ENCODE data around the gene CTTNBP2. TPM values are rescaled to one million over a fixed set of nuclear protein-coding genes. Genes with fewer than 3 reads are reported as not detected.

The CTTNBP2 gene
- total RNA-seq, 1 donor from 2014 or later: 25.5 TPM

DNA sequence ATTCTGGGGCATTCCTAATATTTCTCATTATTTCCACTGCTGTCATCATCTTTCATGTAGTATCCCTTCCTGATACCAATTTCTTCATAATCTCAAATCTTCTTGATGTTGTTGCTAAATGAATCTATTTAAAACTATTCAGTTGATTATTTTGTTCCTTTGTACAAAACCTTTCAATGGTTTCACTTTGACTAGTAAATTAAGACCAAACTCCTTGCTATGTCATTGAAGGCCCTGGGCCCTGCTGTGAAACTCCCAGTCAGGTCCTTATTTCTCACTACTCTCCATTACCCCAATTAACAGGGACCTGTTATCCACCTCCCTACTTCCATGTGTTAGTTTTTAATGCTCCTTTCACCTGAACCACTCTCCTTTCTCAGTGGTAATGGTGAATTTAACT, 97.0 kb downstream of the CTTNBP2 start:
- Histone ChIP-seq H2AFZ (replicated peaks) (no peak overlapping the region), H3K27ac (no peak overlapping the region), H3K4me3 (no peak overlapping the region), H3K79me2 (ENCODE audit: low read depth) (no peaks in the 10 kb centered on the region), H3K4me2 (no peak overlapping the region), H3K9me3 (ENCODE audit: low read depth) (no peaks in the 10 kb centered on the region), H3K36me3 (no peaks in the 10 kb centered on the region), H3K4me1 (no peaks in the 10 kb centered on the region), H3K27me3 (no peaks in the 10 kb centered on the region), H3F3A (ENCODE audit: low read depth) (no peaks in the 10 kb centered on the region), H3K9ac (no peak overlapping the region), H4K20me1 (ENCODE audit: low read depth) (no peaks in the 10 kb centered on the region)
- no peaks in the 10 kb centered on the region for H3K27me3 Mint-ChIP-seq (ENCODE audit: insufficient read depth, low read depth)
- H3K36me3 Mint-ChIP-seq: peaks cover 2% of the 10 kb centered on the region
- H3K4me3 Mint-ChIP-seq: no peak overlapping the region
- no peaks in the 10 kb centered on the region for H3K4me1 Mint-ChIP-seq
- H3K9me3 Mint-ChIP-seq: no peaks in the 10 kb centered on the region
- H3K27ac Mint-ChIP-seq: no peak overlapping the region
- no peak for TF ChIP-seq CTCF (IDR thresholded peaks at IDR 0.05)
- TF ChIP-seq EZH2 (IDR thresholded peaks at IDR 0.05): no peak
- TF ChIP-seq EZH2phosphoT487 (IDR thresholded peaks at IDR 0.05): no peak
- no peak for DNase-seq (ENCODE audit: low spot score)

- no peaks in the 10 kb centered on the region for H3K9me3 ChIP-seq (ENCODE audit: low read depth)
- no peak overlapping the region for H3K4me2 ChIP-seq
- TF ChIP-seq EZH2phosphoT487 (IDR thresholded peaks at IDR 0.05) (no peak), EZH2 (IDR thresholded peaks at IDR 0.05) (no peak), CTCF (IDR thresholded peaks at IDR 0.05) (no peak)
- H2AFZ ChIP-seq (replicated peaks): no peak overlapping the region
- Mint-ChIP-seq H3K9me3 (no peaks in the 10 kb centered on the region), H3K27ac (no peak overlapping the region), H3K4me3 (no peak overlapping the region), H3K36me3 (peaks cover 2% of the 10 kb centered on the region), H3K4me1 (no peaks in the 10 kb centered on the region), H3K27me3 (ENCODE audit: insufficient read depth, low read depth) (no peaks in the 10 kb centered on the region)
- H3K27me3 ChIP-seq: no peaks in the 10 kb centered on the region
- no peaks in the 10 kb centered on the region for H4K20me1 ChIP-seq (ENCODE audit: low read depth)
- H3K4me1 ChIP-seq: no peaks in the 10 kb centered on the region
- no peak overlapping the region for H3K4me3 ChIP-seq
- no peak overlapping the region for H3K27ac ChIP-seq
- H3K79me2 ChIP-seq (ENCODE audit: low read depth): no peaks in the 10 kb centered on the region
- no peak overlapping the region for H3K9ac ChIP-seq
- no peaks in the 10 kb centered on the region for H3K36me3 ChIP-seq
- no peaks in the 10 kb centered on the region for H3F3A ChIP-seq (ENCODE audit: low read depth)
- no peak for DNase-seq (ENCODE audit: low spot score)
Observed at GRCh38 chr7:117775801-117776200, 97.4 kb downstream of the CTTNBP2 start.

DNA sequence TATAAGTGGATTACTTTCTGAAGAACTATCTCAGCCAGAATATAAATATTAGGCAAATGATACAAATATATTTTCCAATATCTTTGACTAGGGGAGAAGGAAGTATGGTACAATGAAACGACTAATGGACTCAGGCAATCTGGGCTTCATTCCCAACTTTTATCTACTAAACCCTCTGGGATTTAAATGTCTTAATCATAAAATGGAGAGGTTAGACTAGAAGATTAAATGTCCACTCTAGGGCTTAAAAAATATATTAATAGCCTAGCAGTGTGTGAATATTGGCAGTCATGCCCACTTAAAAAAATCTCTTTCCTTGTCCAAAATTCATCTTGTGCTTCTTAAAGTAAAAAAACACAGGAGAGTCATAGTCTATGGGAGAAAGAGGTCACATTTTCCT, 98.3 kb downstream of the CTTNBP2 start:
- no peaks in the 10 kb centered on the region for H3K9me3 ChIP-seq (ENCODE audit: low read depth)
- no peaks in the 10 kb centered on the region for H4K20me1 ChIP-seq (ENCODE audit: low read depth)
- H3K36me3 ChIP-seq: no peaks in the 10 kb centered on the region
- no peak overlapping the region for H2AFZ ChIP-seq (replicated peaks)
- Mint-ChIP-seq H3K27ac (no peak overlapping the region), H3K9me3 (no peaks in the 10 kb centered on the region), H3K4me3 (no peak overlapping the region), H3K36me3 (peaks cover 2% of the 10 kb centered on the region), H3K4me1 (no peaks in the 10 kb centered on the region), H3K27me3 (ENCODE audit: insufficient read depth, low read depth) (no peaks in the 10 kb centered on the region)
- no peak overlapping the region for H3K4me3 ChIP-seq
- no peaks in the 10 kb centered on the region for H3F3A ChIP-seq (ENCODE audit: low read depth)
- H3K9ac ChIP-seq: no peak overlapping the region
- H3K4me2 ChIP-seq: no peak overlapping the region
- no peak for DNase-seq (ENCODE audit: low spot score)
- H3K27me3 ChIP-seq: no peaks in the 10 kb centered on the region
- no peaks in the 10 kb centered on the region for H3K4me1 ChIP-seq
- no peak overlapping the region for H3K27ac ChIP-seq
- no peaks in the 10 kb centered on the region for H3K79me2 ChIP-seq (ENCODE audit: low read depth)
- TF ChIP-seq EZH2phosphoT487 (IDR thresholded peaks at IDR 0.05) (no peak), CTCF (IDR thresholded peaks at IDR 0.05) (no peak), EZH2 (IDR thresholded peaks at IDR 0.05) (no peak)
